ENCODE results near the gene NUDT12. TPM values are rescaled to one million over a fixed set of nuclear protein-coding genes. Genes with fewer than 3 reads are reported as not detected.

NUDT12 gene
- total RNA-seq, 1 donor from 2014 or later, result 49.8 TPM

GRCh38 chr5:103513701-103514100, 48.9 kb downstream of the NUDT12 start:
- H2AFZ ChIP-seq (replicated peaks), result no peak overlapping the region
- Mint-ChIP-seq H3K9me3 (no peaks in the 10 kb centered on the region), H3K4me3 (no peak overlapping the region), H3K27me3 (ENCODE audit: insufficient read depth, low read depth) (peaks cover 2% of the 10 kb centered on the region), H3K36me3 (no peaks in the 10 kb centered on the region), H3K27ac (no peak overlapping the region), H3K4me1 (no peaks in the 10 kb centered on the region)
- no peak overlapping the region for H3K9ac ChIP-seq
- TF ChIP-seq EZH2phosphoT487 (IDR thresholded peaks at IDR 0.05) (no peak), EZH2 (IDR thresholded peaks at IDR 0.05) (no peak), CTCF (IDR thresholded peaks at IDR 0.05) (no peak)
- H3K27ac ChIP-seq, result no peak overlapping the region
- no peaks in the 10 kb centered on the region for H3K36me3 ChIP-seq
- no peaks in the 10 kb centered on the region for H3K27me3 ChIP-seq
- DNase-seq (ENCODE audit: low spot score), result no peak
- no peak overlapping the region for H3K4me3 ChIP-seq
- peaks cover 3% of the 10 kb centered on the region for H3K4me1 ChIP-seq
- H3K4me2 ChIP-seq, result no peak overlapping the region
- no peaks in the 10 kb centered on the region for H4K20me1 ChIP-seq (ENCODE audit: low read depth)
- H3K79me2 ChIP-seq (ENCODE audit: low read depth), result no peaks in the 10 kb centered on the region
- H3F3A ChIP-seq (ENCODE audit: low read depth), result no peaks in the 10 kb centered on the region
- H3K9me3 ChIP-seq (ENCODE audit: low read depth), result no peaks in the 10 kb centered on the region

GRCh38 chr5:103512500-103512899, 50.1 kb downstream of the NUDT12 start:
- Histone ChIP-seq H3K27me3 (no peaks in the 10 kb centered on the region), H3K4me2 (no peak overlapping the region), H3K36me3 (no peaks in the 10 kb centered on the region), H3K4me1 (peaks cover 3% of the 10 kb centered on the region), H3K79me2 (ENCODE audit: low read depth) (no peaks in the 10 kb centered on the region), H3K27ac (no peak overlapping the region), H3K9me3 (ENCODE audit: low read depth) (no peaks in the 10 kb centered on the region), H4K20me1 (ENCODE audit: low read depth) (no peaks in the 10 kb centered on the region), H3K9ac (no peak overlapping the region), H2AFZ (replicated peaks) (no peak overlapping the region), H3F3A (ENCODE audit: low read depth) (no peaks in the 10 kb centered on the region), H3K4me3 (no peak overlapping the region)
- Mint-ChIP-seq H3K9me3 (peaks cover under 1% of the 10 kb centered on the region), H3K4me1 (no peaks in the 10 kb centered on the region), H3K27me3 (ENCODE audit: insufficient read depth, low read depth) (peaks cover 2% of the 10 kb centered on the region), H3K27ac (no peak overlapping the region), H3K36me3 (no peaks in the 10 kb centered on the region), H3K4me3 (no peak overlapping the region)
- no peak for TF ChIP-seq EZH2phosphoT487 (IDR thresholded peaks at IDR 0.05)
- no peak for TF ChIP-seq EZH2 (IDR thresholded peaks at IDR 0.05)
- no peak for TF ChIP-seq CTCF (IDR thresholded peaks at IDR 0.05)
- no peak for DNase-seq (ENCODE audit: low spot score)

GRCh38 chr5:103511554-103511885, 51.1 kb downstream of the NUDT12 start:
- H3K4me3 Mint-ChIP-seq, result no peak overlapping the region
- H3K4me1 ChIP-seq, result peaks cover 3% of the 10 kb centered on the region
- no peaks in the 10 kb centered on the region for H3K27me3 ChIP-seq
- TF ChIP-seq CTCF (IDR thresholded peaks at IDR 0.05) (no peak), EZH2 (IDR thresholded peaks at IDR 0.05) (no peak), EZH2phosphoT487 (IDR thresholded peaks at IDR 0.05) (no peak)
- H3K9ac ChIP-seq, result no peak overlapping the region
- H3K79me2 ChIP-seq (ENCODE audit: low read depth), result no peaks in the 10 kb centered on the region
- no peaks in the 10 kb centered on the region for H4K20me1 ChIP-seq (ENCODE audit: low read depth)
- H3K4me3 ChIP-seq, result no peak overlapping the region
- H3K27ac Mint-ChIP-seq, result no peak overlapping the region
- H3K36me3 ChIP-seq, result no peaks in the 10 kb centered on the region
- peaks cover 10% of the 10 kb centered on the region for H3K9me3 Mint-ChIP-seq
- no peak for DNase-seq (ENCODE audit: low spot score)
- no peaks in the 10 kb centered on the region for H3K9me3 ChIP-seq (ENCODE audit: low read depth)
- H3K4me2 ChIP-seq, result no peak overlapping the region
- peaks cover 2% of the 10 kb centered on the region for H3K27me3 Mint-ChIP-seq (ENCODE audit: insufficient read depth, low read depth)
- no peaks in the 10 kb centered on the region for H3K4me1 Mint-ChIP-seq
- H3F3A ChIP-seq (ENCODE audit: low read depth), result no peaks in the 10 kb centered on the region
- H3K36me3 Mint-ChIP-seq, result no peaks in the 10 kb centered on the region
- H2AFZ ChIP-seq (replicated peaks), result no peak overlapping the region
- no peak overlapping the region for H3K27ac ChIP-seq
